ENCODE measurements around the gene F7. TPM values are rescaled to one million over a fixed set of nuclear protein-coding genes. Genes with fewer than 3 reads are reported as not detected.

The F7 gene
- total RNA-seq, 1 donor from 2014 or later = 3.0 TPM

DNA sequence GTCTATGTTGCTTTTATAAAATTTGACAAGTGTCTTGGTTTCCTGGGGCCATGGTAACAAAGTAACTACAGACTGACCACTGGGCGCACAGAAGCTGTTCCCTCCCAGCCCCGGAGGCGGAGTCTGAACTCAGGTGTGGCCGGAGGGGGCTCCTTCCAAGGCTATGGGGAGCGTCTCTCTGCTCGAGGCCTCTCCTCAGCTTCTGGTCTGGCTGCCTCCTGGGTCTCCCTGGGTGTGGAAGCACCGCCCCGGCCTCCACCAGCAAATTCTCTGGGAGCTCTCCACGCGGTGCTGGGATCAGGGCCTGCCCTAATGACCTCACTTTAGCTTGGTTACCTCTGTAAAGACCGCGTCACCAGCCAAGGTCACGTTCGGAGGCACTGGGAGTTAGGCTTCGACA, 45.7 kb upstream of the F7 start:
- TF ChIP-seq, protein P1, sequence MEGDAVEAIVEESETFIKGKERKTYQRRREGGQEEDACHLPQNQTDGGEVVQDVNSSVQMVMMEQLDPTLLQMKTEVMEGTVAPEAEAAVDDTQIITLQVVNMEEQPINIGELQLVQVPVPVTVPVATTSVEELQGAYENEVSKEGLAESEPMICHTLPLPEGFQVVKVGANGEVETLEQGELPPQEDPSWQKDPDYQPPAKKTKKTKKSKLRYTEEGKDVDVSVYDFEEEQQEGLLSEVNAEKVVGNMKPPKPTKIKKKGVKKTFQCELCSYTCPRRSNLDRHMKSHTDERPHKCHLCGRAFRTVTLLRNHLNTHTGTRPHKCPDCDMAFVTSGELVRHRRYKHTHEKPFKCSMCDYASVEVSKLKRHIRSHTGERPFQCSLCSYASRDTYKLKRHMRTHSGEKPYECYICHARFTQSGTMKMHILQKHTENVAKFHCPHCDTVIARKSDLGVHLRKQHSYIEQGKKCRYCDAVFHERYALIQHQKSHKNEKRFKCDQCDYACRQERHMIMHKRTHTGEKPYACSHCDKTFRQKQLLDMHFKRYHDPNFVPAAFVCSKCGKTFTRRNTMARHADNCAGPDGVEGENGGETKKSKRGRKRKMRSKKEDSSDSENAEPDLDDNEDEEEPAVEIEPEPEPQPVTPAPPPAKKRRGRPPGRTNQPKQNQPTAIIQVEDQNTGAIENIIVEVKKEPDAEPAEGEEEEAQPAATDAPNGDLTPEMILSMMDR (conservative IDR thresholded peaks at IDR 0.05) = no peak
- Mint-ChIP-seq H3K27ac (no peak overlapping the region), H3K9me3 (no peaks in the 10 kb centered on the region), H3K4me3 (no peak overlapping the region), H3K27me3 (peaks cover 3% of the 10 kb centered on the region), H3K4me1 (ENCODE audit: unreplicated experiment) (peaks cover 11% of the 10 kb centered on the region), H3K36me3 (peaks cover 4% of the 10 kb centered on the region)
- no peak for DNase-seq (ENCODE audit: extremely low spot score, unreplicated experiment)

DNA sequence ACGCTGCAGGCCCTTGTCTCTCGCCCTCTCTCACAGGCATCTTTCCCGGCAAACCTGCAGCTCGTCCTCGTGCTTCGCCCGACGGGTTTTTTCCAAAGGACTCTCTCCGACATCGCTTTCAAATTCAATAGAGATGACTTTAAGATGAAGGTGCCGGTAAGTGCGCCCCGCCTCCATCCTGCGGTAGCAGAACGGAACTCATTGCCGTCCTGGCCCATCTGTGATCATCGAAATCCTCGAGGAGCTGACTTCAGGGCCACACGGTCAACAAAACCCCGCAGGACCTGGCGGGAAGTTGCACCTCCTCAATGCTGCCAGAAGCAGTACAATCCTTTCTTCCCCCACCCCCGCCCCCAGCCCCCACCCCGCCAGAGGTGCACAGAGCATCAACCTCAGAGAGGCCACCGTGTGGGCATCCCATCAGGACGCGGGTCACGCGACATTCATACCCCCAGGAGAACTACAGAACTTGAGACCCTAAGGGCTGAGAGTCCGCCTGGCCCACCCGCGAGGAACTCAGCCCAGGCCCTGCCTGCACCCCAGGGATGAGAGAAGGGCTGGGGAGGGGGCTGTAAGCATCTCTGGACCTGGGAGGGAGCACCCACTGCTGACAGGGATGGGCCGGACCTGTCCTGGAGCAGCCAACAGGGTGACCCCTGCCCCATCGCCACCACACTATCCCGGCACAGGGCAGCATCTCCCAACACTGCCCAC, 44.9 kb upstream of the F7 start:
- Mint-ChIP-seq H3K9me3 (no peaks in the 10 kb centered on the region), H3K4me3 (no peak overlapping the region), H3K36me3 (peaks cover 4% of the 10 kb centered on the region), H3K27me3 (no peaks in the 10 kb centered on the region), H3K27ac (no peak overlapping the region), H3K4me1 (ENCODE audit: unreplicated experiment) (peaks cover 6% of the 10 kb centered on the region)
- TF ChIP-seq, protein P1 (conservative IDR thresholded peaks at IDR 0.05) = no peak
- DNase-seq (ENCODE audit: extremely low spot score, unreplicated experiment) = no peak

DNA sequence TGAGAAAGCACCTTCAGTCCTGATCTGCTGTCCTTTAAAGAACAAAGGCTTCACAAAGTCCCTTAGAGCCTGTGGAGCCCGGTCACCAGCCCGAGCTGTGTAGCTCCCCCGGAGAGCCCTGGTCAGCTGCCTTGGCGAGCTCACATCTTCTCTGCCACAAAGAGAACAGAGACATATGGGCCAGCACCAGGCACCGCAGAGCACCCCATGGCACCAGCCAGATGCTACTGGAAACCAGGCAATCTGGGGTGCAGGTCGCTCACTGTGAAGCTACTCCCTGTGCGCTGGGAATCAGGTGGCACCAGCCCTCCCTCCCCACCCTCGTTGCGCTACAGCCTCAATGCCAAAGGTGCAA, 44.3 kb upstream of the F7 start:
- no peak overlapping the region for H3K27ac Mint-ChIP-seq

DNA sequence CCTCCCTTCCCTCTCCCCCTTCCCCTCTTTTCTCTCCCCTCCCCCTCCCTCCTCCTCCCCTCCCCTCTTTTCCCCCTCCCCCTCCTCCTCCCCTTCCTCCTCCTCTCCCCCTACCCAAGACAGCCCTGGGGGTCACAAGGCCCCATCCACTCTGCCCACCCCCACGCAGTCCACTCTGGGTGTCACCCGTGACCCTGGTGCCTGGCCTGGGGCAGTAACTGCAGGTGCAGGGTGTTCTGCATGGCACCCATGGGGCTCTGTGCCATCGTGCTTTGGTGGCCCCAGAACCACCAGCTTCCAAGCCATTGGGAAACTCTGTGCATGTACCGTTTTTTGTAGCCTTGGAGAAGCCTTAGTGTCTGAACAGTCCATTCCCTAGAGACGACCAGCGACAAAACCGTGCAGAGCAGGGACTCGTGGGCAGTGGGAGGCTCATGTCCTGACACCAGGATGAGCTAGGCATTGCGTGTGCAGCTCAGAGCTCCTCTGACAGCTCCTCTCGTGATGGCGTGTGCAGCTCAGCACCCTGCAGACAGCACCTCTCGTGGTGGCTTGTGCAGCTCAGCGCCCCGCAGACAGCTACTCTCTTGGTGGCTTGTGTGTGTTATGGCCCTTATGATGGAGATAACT, 43.7 kb upstream of the F7 start:
- H3K36me3 Mint-ChIP-seq = peaks cover 4% of the 10 kb centered on the region
- no peak overlapping the region for H3K4me3 Mint-ChIP-seq
- H3K9me3 Mint-ChIP-seq = no peaks in the 10 kb centered on the region
- no peak for DNase-seq (ENCODE audit: extremely low spot score, unreplicated experiment)
- H3K27me3 Mint-ChIP-seq = no peaks in the 10 kb centered on the region
- H3K4me1 Mint-ChIP-seq (ENCODE audit: unreplicated experiment) = peaks cover 6% of the 10 kb centered on the region
- TF ChIP-seq, protein P1 (conservative IDR thresholded peaks at IDR 0.05) = no peak
- no peak overlapping the region for H3K27ac Mint-ChIP-seq

More for the DNA sequence above, 44.3 kb upstream of the F7 start:
- H3K4me1 Mint-ChIP-seq (ENCODE audit: unreplicated experiment) = peaks cover 6% of the 10 kb centered on the region
- H3K36me3 Mint-ChIP-seq = peaks cover 4% of the 10 kb centered on the region
- no peaks in the 10 kb centered on the region for H3K27me3 Mint-ChIP-seq
- H3K4me3 Mint-ChIP-seq = no peak overlapping the region
- DNase-seq (ENCODE audit: extremely low spot score, unreplicated experiment) = no peak
- no peaks in the 10 kb centered on the region for H3K9me3 Mint-ChIP-seq
- TF ChIP-seq, protein P1 (conservative IDR thresholded peaks at IDR 0.05) = no peak

DNA sequence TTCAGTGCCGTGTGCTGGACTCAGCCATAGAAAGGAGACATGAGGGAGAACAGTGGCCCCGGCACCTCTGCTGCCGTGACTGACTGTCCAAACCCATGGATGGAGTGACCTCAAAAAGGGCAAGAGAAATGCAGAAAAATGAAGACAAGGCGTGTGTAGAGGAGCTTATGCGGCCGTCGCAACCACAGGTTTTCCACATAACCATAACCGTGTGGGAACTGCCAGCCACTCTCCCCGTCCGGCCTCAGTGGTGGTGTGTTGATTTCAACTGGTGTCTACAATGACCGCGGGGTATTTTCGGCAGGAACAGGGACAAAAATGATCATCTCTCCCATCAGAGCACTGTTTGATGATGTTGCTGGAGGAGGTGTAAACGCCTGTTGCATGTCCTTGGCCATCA, 42.9 kb upstream of the F7 start:
- Mint-ChIP-seq H3K4me1 (ENCODE audit: unreplicated experiment) (peaks cover 6% of the 10 kb centered on the region), H3K27ac (no peak overlapping the region), H3K9me3 (no peaks in the 10 kb centered on the region), H3K4me3 (no peak overlapping the region), H3K27me3 (no peaks in the 10 kb centered on the region), H3K36me3 (peaks cover 4% of the 10 kb centered on the region)
- DNase-seq (ENCODE audit: extremely low spot score, unreplicated experiment) = no peak
- TF ChIP-seq, protein P1 (conservative IDR thresholded peaks at IDR 0.05) = no peak

All from type B pancreatic cell (in vitro differentiated cells).